Right lobe of liver (tissue), 4 donors: Measurements from ENCODE around the gene PRKAR2B.

Experiments used
- POLR2A ChIP-seq: fragments of 450-650 bp; IDR thresholded peaks from one replicate; pipeline ENCODE4 v1.6.1; 2017; ENCODE audit warnings: antibody characterized with exemption, mild to moderate bottlenecking
- TF ChIP-seq, protein P1 (sequence below), 4 donors: fragments of 200-600 bp in 3 of 4; fragments of 450-650 bp in 1 of 4; IDR thresholded peaks; one replicate each; pipeline versions ENCODE4 v1.5.1 to v1.8.0; 2016 to 2022; ENCODE audit warnings: antibody characterized with exemption in 4 of 4, mild to moderate bottlenecking in 2 of 4
- donor health status: DM: no; HTN: no; CAD: no.
- donor health status: DM: no; HTN: no; CAD: no.
- donor health status: DM: no; HTN: yes; CAD: no.

DNA sequence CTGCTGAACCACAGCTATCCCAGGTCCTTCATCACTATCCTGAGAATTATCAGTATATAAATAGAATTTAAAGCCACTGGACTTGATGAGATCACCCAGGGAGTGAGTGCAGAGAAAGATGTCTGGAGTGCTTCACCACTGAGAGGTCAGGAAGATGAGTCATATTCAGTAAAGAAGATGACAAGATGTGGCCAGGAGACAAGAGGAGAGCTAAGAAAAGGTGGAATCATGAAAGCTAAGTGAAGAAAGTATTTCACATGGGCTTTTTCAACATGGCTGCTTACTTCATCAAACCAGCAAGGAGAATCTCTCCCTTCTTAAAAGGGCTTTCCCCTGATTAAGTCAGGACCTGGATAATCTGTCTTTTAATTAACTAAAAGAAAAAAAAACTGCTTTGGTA, 9.1 kb upstream of the PRKAR2B start:
- TF ChIP-seq, protein P1, sequence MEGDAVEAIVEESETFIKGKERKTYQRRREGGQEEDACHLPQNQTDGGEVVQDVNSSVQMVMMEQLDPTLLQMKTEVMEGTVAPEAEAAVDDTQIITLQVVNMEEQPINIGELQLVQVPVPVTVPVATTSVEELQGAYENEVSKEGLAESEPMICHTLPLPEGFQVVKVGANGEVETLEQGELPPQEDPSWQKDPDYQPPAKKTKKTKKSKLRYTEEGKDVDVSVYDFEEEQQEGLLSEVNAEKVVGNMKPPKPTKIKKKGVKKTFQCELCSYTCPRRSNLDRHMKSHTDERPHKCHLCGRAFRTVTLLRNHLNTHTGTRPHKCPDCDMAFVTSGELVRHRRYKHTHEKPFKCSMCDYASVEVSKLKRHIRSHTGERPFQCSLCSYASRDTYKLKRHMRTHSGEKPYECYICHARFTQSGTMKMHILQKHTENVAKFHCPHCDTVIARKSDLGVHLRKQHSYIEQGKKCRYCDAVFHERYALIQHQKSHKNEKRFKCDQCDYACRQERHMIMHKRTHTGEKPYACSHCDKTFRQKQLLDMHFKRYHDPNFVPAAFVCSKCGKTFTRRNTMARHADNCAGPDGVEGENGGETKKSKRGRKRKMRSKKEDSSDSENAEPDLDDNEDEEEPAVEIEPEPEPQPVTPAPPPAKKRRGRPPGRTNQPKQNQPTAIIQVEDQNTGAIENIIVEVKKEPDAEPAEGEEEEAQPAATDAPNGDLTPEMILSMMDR (IDR thresholded peaks at IDR 0.05): no peak
- no peak for TF ChIP-seq POLR2A
